OCI-LY1 (cell line): ENCODE measurements around the gene LIPA.

Experiments
- CTCF ChIP-seq: fragments of 200-600 bp; sonication (generic), shearing (Covaris generic); IDR thresholded peaks from 2 replicates; pipeline ENCODE4 v1.5.1; 2017; ENCODE audit warnings: mild to moderate bottlenecking, antibody characterized with exemption, low read length, moderate library complexity, mixed read lengths
- EZH2 ChIP-seq: fragments of 200-600 bp; sonication (generic), shearing (Covaris generic); IDR thresholded peaks from 2 replicates; pipeline ENCODE4 v1.8.0; 2017; ENCODE audit warnings: borderline replicate concordance, mixed run types, mild to moderate bottlenecking, antibody characterized with exemption, low read length, moderate library complexity, mixed read lengths

- no peak for TF ChIP-seq CTCF
- TF ChIP-seq EZH2, result no peak
Measured at GRCh38 chr10:89173075-89173474, 78.5 kb downstream of the LIPA start.
